ENCODE measurements around the gene SEPTIN7.

SEPTIN7 gene

GRCh38 chr7:35787925-35788324, 12.9 kb upstream of the SEPTIN7 start:
- DNase-seq (ENCODE audit: low read depth, low spot score): peak; percentile 54

DNA sequence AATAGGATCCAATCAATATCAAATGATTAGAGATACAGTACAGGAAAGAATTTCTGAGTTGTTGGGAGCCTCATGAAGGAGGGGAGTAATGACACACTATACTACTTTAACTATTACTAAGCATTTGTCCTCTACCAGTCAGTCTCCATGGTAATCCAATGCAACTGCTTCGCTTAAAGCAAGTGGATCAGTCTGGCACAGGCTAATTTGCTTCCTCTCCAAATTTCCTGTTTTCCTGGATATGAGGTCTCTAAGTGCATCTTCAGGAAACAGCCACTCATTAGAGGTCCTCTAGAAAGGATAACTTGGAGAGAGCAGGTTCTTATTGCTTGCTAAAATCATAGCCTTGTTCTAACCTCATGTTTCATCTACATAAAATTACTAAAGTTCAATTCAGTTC, 8.4 kb upstream of the SEPTIN7 start:
- no peak for DNase-seq (ENCODE audit: low read depth, low spot score)

- DNase-seq (ENCODE audit: low read depth, low spot score): no peak
These were observed 7.9 kb upstream of the SEPTIN7 start for GRCh38 chr7:35792873-35793489.

GRCh38 chr7:35797311-35797710, 3.5 kb upstream of the SEPTIN7 start:
- no peak for DNase-seq (ENCODE audit: low read depth, low spot score)

- peak; percentile 88 for DNase-seq (ENCODE audit: low read depth, low spot score)
These were observed 775 bp upstream of the SEPTIN7 start for GRCh38 chr7:35799846-35800717.

DNA sequence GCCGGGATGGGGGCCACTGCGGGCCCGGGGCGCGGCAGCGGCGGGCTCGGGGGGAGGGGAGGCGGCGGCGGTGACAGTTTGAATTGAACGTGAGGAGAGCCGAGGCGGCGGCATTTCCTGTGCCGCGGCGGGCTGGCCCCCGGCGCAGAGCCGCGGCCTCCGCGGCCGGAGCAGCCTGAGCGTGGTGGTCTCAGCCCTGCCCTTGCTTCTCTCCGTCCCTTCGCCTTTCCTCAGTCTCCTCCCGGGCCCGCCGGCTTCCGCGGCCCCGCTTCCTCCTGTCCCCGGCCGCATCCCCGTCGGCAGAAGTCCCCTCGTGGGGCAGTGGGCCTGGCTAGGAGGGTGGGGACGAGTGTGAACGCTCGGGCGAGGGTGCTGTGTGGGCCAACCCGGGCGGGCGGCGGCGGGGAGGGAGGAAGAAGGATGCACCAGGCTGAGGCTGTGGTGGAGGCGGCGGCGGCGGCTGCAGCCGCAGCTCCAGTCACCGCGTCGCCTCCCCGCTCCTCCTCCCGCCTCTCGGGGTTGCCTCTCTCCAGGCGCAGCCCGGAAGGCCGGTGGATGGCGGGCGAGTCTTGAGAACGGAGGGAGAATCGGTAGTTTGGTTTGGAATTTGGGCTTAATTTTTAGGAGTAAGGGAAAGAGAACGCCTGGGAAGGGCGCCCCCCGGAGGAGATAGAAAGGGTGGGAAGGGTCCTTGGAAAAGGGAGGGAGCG, 690 bp downstream of the SEPTIN7 start:
- DNase-seq (ENCODE audit: low read depth, low spot score): no peak

GRCh38 chr7:35802102-35802466, 1.2 kb downstream of the SEPTIN7 start:
- no peak for DNase-seq (ENCODE audit: low read depth, low spot score)

- no peak for DNase-seq (ENCODE audit: low read depth, low spot score)
These were observed 1.8 kb downstream of the SEPTIN7 start for GRCh38 chr7:35802649-35803048.

GRCh38 chr7:35804231-35804970, 3.5 kb downstream of the SEPTIN7 start:
- DNase-seq (ENCODE audit: low read depth, low spot score): no peak

- DNase-seq (ENCODE audit: low read depth, low spot score): no peak
These were observed 5.0 kb downstream of the SEPTIN7 start for GRCh38 chr7:35805876-35806275.

DNA sequence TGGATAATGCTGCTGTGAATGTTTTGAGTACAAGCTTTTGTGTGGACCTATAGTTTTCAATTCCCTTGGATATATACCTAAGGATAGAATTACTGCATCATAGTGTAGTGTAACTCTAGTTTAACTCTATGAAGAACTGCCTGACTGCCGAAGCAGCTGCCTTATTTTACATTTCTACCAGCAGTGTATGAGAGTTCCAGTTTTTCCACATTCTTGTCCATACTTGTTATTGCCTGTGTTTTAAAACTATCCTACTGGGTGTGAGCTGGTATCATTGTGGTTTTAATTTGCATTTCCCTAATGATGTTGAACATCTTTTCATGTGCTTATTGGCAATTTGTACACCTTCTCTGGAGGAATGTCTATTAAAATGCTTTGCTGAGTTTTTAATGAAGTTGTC, 15.7 kb downstream of the SEPTIN7 start:
- DNase-seq (ENCODE audit: low read depth, low spot score): no peak

GRCh38 chr7:35817181-35817580, 16.3 kb downstream of the SEPTIN7 start:
- DNase-seq (ENCODE audit: low read depth, low spot score): no peak

- DNase-seq (ENCODE audit: low read depth, low spot score): no peak
These were observed 17.1 kb downstream of the SEPTIN7 start for GRCh38 chr7:35817930-35818329.

DNA sequence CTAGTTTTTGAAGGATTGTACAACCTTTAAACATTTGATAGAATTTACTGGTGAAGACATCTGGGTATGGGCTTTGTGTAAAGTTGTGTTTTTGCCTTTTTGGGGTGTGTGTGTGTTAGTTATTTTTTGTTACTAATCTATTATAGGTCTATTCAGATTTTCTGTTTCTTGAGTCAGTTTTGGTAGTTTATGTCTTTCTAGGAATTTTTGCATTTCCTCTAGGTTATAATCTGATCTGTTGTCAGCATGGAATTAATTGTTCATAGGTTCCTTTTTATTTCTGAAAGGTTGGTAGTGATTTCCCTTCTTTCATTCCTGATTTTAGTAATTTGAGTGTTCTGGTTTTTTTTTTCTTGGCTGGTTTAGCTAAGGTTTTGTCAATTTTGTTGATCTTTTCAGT, 17.7 kb downstream of the SEPTIN7 start:
- no peak for DNase-seq (ENCODE audit: low read depth, low spot score)

DNA sequence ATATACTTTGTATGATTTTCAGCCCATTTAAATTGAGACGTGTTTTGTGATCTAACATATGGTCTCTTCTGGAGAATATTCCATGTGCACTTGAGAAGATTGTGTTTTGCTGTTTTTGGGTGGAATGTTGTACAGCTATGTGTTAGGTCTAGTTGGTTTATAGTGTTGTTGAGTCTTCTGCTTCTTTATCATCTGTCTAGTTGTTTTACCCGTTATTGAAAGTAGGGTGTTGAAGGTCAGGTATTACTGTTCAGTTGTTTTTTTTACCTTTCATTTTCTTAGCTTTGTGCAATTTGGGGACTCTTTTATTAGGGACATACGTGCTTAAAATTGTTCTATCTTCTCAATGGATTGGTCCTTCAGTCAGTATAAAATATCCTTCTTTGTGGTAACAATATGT, 18.5 kb downstream of the SEPTIN7 start:
- no peak for DNase-seq (ENCODE audit: low read depth, low spot score)

DNA sequence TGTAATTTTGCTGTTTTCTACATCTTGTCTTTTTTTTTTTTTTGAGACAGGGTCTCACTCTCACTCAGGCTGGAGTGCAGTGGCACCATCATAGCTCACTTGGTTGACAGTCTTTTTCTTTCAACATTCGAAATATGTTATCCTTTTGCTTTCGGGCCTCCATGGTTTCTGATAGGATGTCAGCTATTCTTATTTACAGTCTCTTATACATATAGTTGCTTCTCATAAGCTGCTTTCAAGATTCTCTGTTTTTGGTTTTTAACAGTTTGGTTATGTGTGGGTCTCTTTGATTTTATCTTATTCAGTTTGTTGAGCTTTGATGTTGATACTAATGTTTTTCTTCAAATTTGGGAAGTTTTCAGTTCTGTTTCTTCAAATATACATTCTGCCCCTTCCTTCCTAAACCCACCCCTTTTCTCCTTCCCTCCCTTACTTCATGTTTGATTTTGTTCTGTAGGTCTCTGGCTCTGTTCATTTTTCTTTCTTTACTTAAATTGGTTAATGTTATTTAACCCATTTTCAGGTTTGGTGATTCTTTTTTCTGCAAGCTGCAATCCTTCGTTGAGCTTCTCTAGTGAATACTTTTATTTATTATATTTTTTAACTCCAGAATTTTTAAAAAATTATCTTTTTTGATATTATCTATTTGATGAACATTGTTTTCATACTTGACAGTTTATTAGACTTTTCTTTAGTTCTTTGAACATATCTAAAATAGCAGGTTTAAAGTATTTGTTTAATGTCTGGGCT, 19.3 kb downstream of the SEPTIN7 start:
- no peak for DNase-seq (ENCODE audit: low read depth, low spot score)

GRCh38 chr7:35820858-35821257, 20.0 kb downstream of the SEPTIN7 start:
- DNase-seq (ENCODE audit: low read depth, low spot score): no peak

DNA sequence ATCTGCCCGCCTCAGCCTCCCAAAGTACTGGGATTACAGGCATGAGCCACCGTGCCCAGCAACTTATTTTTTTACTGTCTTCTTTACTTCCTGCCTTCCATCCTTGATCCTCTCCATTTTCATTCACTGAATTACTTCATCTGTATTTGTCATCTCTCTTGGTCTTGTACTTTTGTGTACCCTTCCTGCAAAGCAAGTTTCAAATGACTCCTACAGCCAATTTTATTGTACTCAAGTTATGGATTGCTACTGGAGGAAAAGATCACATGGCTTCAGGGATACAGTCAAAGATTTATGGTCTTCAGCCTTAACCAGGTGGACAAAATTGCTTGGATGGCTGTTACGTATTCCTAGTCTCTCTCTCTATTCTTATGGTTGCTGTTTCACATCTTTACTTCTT, 22.6 kb downstream of the SEPTIN7 start:
- no peak for DNase-seq (ENCODE audit: low read depth, low spot score)

GRCh38 chr7:35825974-35826373, 25.1 kb downstream of the SEPTIN7 start:
- no peak for DNase-seq (ENCODE audit: low read depth, low spot score)

GRCh38 chr7:35826751-35827150, 25.9 kb downstream of the SEPTIN7 start:
- no peak for DNase-seq (ENCODE audit: low read depth, low spot score)

DNA sequence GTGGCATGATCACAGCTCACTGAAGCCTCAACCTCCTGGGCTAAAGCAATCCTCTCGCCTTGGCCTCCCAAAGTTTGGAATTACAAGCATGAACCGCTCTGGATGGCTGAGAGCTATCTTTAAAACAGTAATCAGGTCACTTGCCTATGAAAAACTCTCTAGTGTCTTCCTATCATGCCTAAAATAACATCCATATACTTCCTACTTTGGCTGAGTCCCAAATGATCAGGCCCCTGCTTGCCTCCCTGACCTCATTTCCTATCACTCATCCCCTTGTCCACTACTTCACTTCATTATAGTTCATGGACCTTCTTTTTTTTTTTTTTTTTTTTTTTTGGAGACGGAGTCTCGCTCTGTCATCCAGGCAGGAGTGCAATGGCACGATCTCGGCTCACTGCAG, 28.0 kb downstream of the SEPTIN7 start:
- no peak for DNase-seq (ENCODE audit: low read depth, low spot score)

Data from iPS DF 19.7 (cell line).